Kasumi-1 (cell line): ENCODE measurements around the gene TSHZ3.

ENCODE experiments used
- DNase-seq, 2 experiments: peaks; one replicate each; lab custom pipeline; 2025; lab: John Stamatoyannopoulos, UW

TSHZ3 gene

GRCh38 chr19:31337008-31337914 lies 12.0 kb downstream of the TSHZ3 start:
- no peak for DNase-seq

- DNase-seq = no peak
These were observed 13.5 kb downstream of the TSHZ3 start for GRCh38 chr19:31335716-31336115.

- DNase-seq = no peak
These were observed 14.2 kb downstream of the TSHZ3 start for GRCh38 chr19:31334849-31335624.

- no peak for DNase-seq
These were observed 15.0 kb downstream of the TSHZ3 start for GRCh38 chr19:31334101-31334848.

GRCh38 chr19:31332096-31332495 lies 17.1 kb downstream of the TSHZ3 start:
- DNase-seq = no peak

- DNase-seq = no peak
These were observed 17.7 kb downstream of the TSHZ3 start for GRCh38 chr19:31331536-31331935.

- DNase-seq = no peak
These were observed 18.5 kb downstream of the TSHZ3 start for GRCh38 chr19:31330761-31331160.

- DNase-seq = no peak
These were observed 19.0 kb downstream of the TSHZ3 start for GRCh38 chr19:31330237-31330636.

- DNase-seq = no peak
These were observed 19.4 kb downstream of the TSHZ3 start for GRCh38 chr19:31329819-31330218.

- no peak for DNase-seq
These were observed 21.0 kb downstream of the TSHZ3 start for GRCh38 chr19:31328238-31328637.

- no peak for DNase-seq
These were observed 22.8 kb downstream of the TSHZ3 start for GRCh38 chr19:31326329-31327028.

- no peak for DNase-seq
These were observed 23.9 kb downstream of the TSHZ3 start for GRCh38 chr19:31325342-31325741.

GRCh38 chr19:31319465-31319864 lies 29.8 kb downstream of the TSHZ3 start:
- DNase-seq = no peak

- DNase-seq = no peak
These were observed 30.3 kb downstream of the TSHZ3 start for GRCh38 chr19:31318790-31319425.

GRCh38 chr19:31317570-31317969 lies 31.7 kb downstream of the TSHZ3 start:
- DNase-seq = no peak

- no peak for DNase-seq
These were observed 32.1 kb downstream of the TSHZ3 start for GRCh38 chr19:31317093-31317492.

- no peak for DNase-seq
These were observed 32.9 kb downstream of the TSHZ3 start for GRCh38 chr19:31316201-31316951.

- DNase-seq = no peak
These were observed 33.6 kb downstream of the TSHZ3 start for GRCh38 chr19:31315652-31316051.

- DNase-seq = no peak
These were observed 34.2 kb downstream of the TSHZ3 start for GRCh38 chr19:31314849-31315629.

GRCh38 chr19:31314156-31314555 lies 35.1 kb downstream of the TSHZ3 start:
- DNase-seq = no peak
